Adipocyte (in vitro differentiated cells): ENCODE data around the gene CYTIP.

Experiments
- DNase-seq: peaks from one replicate; pipeline ENCODE4 v3.0.0-alpha.2; 2015; ENCODE audit warnings: low read depth
- H3K27me3 ChIP-seq: replicated peaks from 2 replicates; pipeline ENCODE4 v1.7.0; 2013; ENCODE audit warnings: mild to moderate bottlenecking, low read length, moderate library complexity; ENCODE audit not compliant: control insufficient read depth, insufficient read depth
- H3K36me3 ChIP-seq: 2 replicates; pipeline ENCODE4 v1.7.0; 2013; ENCODE audit warnings: low read length, mild to moderate bottlenecking, moderate library complexity; ENCODE audit not compliant: control insufficient read depth, insufficient read depth, severe bottlenecking
- H3K4me1 ChIP-seq: 2 replicates; pipeline ENCODE4 v1.7.0; 2013; ENCODE audit warnings: mild to moderate bottlenecking, low read length, moderate library complexity; ENCODE audit not compliant: control insufficient read depth, insufficient read depth
- H3K4me3 ChIP-seq: 2 replicates; pipeline ENCODE4 v1.7.0; 2013; ENCODE audit warnings: mild to moderate bottlenecking, low read length, moderate library complexity
- H3K9ac ChIP-seq: 2 replicates; pipeline ENCODE4 v1.7.0; 2013; ENCODE audit warnings: mild to moderate bottlenecking, low read length, moderate library complexity
- H3K9me3 ChIP-seq: 2 replicates; pipeline ENCODE4 v1.7.0; 2013; ENCODE audit warnings: mild to moderate bottlenecking, low read length, moderate library complexity; ENCODE audit not compliant: control insufficient read depth

CYTIP gene

DNA sequence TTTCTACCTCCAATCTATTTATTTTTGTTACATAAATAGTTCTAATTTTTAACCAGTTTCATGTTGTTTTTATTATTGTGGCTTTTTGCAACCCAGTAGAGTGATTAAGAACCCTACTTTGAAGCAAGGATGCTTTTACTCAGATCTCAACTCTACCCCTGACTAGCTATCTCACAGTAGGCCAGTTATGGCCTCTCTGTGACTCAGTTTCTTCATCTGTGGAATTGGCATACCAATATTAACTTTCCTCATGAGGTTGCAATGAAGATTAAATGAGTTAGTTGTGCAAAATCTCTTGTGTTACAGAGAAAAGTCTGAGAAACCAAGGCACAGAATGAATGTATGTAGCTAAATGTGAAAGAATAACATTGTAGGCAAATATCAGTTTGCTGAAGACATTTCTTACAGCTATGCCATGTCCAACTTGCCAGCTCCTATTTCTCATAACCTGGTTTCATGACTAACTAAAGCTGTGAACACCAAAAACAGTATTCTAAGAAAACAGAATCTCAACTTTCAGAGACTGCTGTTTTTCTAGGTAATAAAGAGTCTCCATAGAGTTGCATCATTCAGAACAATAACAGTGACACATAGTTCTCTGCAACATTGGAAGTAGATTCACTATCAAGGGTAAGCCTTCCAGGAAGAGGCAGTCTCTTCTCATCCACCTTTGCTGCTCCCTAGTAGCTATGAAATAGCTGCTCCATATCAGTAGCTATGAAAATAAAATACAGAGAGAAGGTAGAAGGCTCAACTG is 33.2 kb upstream of the CYTIP start:
- H3K9ac ChIP-seq, result no peak overlapping the region
- no peaks in the 10 kb centered on the region for H3K36me3 ChIP-seq
- no peaks in the 10 kb centered on the region for H3K27me3 ChIP-seq
- H3K9me3 ChIP-seq, result no peaks in the 10 kb centered on the region
- peak; percentile 45 for DNase-seq
- no peak overlapping the region for H3K4me3 ChIP-seq
- peaks cover 25% of the 10 kb centered on the region for H3K4me1 ChIP-seq

DNA sequence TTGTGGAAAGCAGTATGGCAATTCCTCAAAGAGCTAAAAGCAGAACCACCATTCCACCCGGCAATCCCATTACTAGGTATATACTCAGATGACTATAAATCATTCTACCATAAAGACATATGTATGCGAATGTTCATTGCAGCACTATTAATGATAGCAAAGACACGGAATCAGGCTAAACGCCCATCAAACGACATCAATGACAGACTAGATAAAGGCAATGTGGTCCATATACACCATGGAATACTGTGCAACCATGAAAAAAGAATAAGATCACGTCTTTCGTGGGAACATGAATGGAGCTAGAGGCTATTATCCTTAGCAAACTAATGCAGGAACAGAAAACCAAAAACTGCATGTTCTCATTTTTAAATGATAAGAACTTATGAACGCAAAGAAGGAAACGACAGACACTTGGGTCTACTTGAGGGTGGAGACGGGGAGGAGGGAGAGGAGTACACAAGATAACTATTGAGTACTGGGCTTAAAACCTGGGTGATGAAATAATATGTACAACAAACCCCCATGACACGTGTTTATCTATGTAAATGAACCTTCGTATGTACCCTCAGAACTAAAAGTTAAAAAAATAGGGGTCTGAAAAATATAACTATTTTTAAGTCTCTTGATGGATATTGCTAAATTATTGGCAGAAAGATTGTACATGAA is 32.0 kb upstream of the CYTIP start:
- Histone ChIP-seq H3K9ac (no peak overlapping the region), H3K4me3 (no peak overlapping the region), H3K36me3 (no peaks in the 10 kb centered on the region), H3K4me1 (peaks cover 19% of the 10 kb centered on the region), H3K9me3 (no peaks in the 10 kb centered on the region), H3K27me3 (no peaks in the 10 kb centered on the region)
- no peak for DNase-seq

DNA sequence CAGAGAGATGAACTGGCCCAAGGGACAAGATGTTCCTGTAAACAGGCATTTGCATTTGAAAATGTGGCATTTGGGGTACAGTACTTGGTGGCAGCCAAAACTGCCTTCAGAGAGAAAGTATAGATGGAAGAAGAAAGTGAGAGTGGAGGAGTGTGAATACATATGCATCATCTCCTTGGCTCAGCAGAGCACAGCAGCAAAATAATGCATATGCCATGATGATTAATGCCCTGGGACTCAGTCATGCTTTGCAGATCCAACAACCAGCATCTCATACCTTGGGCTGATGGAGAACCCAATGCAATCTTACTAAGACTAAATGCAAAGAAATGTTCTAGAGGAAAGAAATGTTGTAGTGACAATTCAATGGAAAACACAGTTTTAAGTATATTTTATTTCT is 29.7 kb upstream of the CYTIP start:
- DNase-seq, result no peak
- no peaks in the 10 kb centered on the region for H3K9me3 ChIP-seq
- no peak overlapping the region for H3K4me3 ChIP-seq
- no peaks in the 10 kb centered on the region for H3K36me3 ChIP-seq
- H3K4me1 ChIP-seq, result peaks cover 15% of the 10 kb centered on the region
- no peak overlapping the region for H3K9ac ChIP-seq
- H3K27me3 ChIP-seq, result no peaks in the 10 kb centered on the region

DNA sequence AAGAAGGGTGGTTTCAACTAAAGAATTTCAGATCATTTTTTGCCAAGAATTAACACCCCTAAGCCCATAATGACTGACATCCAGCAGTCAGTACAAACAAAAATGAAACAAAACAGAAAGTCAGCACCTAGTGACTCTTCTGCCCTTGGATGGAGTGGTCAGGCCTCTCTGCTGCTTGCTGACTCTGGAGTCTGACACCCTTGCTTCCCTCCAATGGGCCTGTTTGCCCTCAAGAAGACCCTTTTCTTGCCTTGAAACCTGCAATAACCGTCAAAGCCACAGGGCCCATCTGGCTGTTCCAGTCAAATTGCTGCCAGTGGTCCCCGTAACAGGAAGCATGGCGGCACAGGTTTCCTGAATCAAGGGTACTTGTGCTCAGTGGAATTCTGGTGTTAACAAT is 27.2 kb upstream of the CYTIP start:
- Histone ChIP-seq H3K4me3 (no peak overlapping the region), H3K4me1 (peaks cover 8% of the 10 kb centered on the region), H3K36me3 (no peaks in the 10 kb centered on the region), H3K9ac (no peak overlapping the region), H3K9me3 (no peaks in the 10 kb centered on the region), H3K27me3 (no peaks in the 10 kb centered on the region)
- no peak for DNase-seq

DNA sequence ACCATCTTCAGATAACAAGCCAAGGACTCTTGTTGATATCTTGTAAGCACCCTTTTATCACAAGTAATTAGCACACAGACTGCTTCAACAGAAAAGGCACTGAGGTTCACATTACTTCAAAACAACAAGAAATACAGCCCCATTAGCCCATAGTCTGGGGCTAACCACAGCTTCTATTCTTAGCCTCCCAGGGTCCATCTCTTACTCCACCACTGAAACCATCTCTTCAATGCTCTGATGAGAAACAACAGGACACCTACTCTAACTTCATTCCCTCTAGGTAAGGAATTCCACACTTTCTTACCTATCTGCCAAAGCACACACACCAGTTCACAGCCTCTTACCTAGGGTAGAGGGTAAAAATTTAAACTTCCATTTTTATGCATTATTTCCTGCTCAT is 26.4 kb upstream of the CYTIP start:
- DNase-seq, result no peak

DNA sequence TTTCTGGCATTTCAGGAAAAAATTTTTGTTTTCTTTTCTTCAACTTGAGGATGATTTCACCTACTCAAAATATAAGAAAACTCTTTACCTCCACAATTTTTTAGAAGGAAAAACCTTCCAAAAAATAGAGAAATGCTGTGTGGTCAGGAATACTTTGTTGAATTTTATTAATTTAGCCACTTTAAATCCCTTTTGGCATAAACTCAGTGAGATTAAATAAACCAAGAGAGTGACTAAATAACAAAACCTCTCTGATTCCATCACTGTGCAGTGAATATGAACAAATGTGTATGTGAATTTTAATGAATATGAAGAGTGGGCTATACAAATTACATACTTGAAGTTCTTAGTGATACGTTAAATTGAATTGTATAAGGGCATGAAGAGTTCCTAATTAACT is 25.8 kb upstream of the CYTIP start:
- H3K36me3 ChIP-seq, result no peaks in the 10 kb centered on the region
- peaks cover 8% of the 10 kb centered on the region for H3K4me1 ChIP-seq
- no peak overlapping the region for H3K4me3 ChIP-seq
- no peak overlapping the region for H3K9ac ChIP-seq
- DNase-seq, result peak; percentile 18
- H3K27me3 ChIP-seq, result no peaks in the 10 kb centered on the region
- H3K9me3 ChIP-seq, result no peaks in the 10 kb centered on the region

More for the DNA sequence above, 26.4 kb upstream of the CYTIP start:
- no peaks in the 10 kb centered on the region for H3K36me3 ChIP-seq
- no peak overlapping the region for H3K4me3 ChIP-seq
- H3K27me3 ChIP-seq, result no peaks in the 10 kb centered on the region
- H3K9ac ChIP-seq, result no peak overlapping the region
- peaks cover 8% of the 10 kb centered on the region for H3K4me1 ChIP-seq
- no peaks in the 10 kb centered on the region for H3K9me3 ChIP-seq

DNA sequence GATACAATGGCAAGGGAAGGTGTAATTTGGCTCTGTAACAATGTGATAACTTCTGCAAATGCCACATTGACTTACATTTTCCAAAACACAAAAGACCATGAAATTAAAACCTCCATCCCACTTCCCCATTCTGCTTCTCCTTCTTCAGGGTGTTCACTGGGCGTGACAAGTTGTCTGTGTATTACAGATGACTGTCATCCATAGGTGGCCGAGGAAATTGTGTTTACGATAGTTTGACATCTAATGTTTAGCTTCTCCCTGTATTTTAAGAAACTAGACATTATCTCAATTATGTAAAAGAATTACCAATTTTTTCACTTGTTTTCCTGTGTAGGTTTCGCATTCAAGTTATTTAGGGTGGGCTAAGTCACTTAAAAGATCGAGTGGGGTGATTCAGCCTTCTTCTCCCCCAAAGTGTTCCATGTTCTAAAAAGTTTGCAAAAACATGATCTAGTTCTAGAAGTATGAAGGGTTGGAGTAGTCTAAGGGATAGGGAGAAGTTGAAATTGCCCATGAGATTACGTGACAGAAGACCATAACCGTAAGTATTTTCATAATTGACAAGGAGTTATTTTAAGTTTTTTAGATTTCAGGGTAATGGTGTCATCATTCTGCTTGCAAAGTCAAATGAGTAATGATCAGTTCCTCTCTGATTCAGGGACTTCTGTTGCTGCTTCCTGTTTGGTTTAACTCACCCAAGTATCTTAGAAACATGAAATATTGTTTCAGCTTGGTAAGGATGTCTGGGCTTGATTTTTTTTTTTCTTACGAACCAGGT is 25.2 kb upstream of the CYTIP start:
- DNase-seq, result peak; percentile 71
- no peak overlapping the region for H3K9ac ChIP-seq

DNA sequence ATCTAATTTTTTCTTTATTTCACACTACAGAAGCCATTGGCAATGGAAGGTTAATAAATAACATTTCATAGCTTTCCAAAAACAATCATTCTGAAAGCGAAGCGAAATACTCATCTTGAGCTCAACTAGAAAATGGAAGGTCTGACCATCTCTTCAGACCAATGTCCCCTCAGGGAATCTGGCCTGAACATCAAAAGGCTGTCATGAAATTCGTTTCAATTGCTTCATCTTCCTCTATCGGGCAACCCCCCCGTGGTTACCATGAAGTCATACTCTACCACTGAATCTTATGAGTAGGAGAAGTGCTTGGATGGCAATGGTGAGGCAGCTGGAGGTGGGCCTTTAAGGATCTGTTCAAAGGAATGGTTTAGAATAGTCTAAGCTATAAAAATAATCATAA is 22.9 kb upstream of the CYTIP start:
- DNase-seq, result no peak
- Histone ChIP-seq H3K36me3 (no peaks in the 10 kb centered on the region), H3K4me3 (no peak overlapping the region), H3K9me3 (no peaks in the 10 kb centered on the region), H3K9ac (no peak overlapping the region), H3K27me3 (no peaks in the 10 kb centered on the region), H3K4me1 (peaks cover 8% of the 10 kb centered on the region)

More for the DNA sequence above, 25.2 kb upstream of the CYTIP start:
- Histone ChIP-seq H3K27me3 (no peaks in the 10 kb centered on the region), H3K4me1 (peaks cover 8% of the 10 kb centered on the region), H3K4me3 (no peak overlapping the region), H3K36me3 (no peaks in the 10 kb centered on the region), H3K9me3 (no peaks in the 10 kb centered on the region)

DNA sequence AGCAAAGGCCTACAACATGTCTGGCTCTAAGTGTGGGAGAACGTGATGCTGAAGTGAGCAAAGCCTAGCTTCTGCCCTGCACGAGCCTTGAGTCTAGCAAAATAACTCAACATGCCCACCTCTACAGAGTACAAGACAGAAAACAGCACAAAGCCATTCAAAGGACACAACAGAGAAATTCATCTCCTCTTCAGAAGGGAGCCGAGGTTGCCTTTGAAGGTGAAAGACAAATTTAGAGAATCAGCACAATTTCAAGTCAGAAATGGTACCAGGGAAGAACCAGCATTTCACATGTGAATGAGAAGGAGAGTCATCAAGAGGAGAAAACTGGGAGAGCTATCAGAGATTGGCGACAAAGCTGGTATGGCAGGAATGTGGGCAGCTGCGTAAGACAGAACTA is 21.7 kb upstream of the CYTIP start:
- H3K36me3 ChIP-seq, result no peaks in the 10 kb centered on the region
- H3K9ac ChIP-seq, result no peak overlapping the region
- peaks cover 16% of the 10 kb centered on the region for H3K4me1 ChIP-seq
- H3K27me3 ChIP-seq, result no peaks in the 10 kb centered on the region
- no peak overlapping the region for H3K4me3 ChIP-seq
- no peak for DNase-seq
- no peaks in the 10 kb centered on the region for H3K9me3 ChIP-seq

DNA sequence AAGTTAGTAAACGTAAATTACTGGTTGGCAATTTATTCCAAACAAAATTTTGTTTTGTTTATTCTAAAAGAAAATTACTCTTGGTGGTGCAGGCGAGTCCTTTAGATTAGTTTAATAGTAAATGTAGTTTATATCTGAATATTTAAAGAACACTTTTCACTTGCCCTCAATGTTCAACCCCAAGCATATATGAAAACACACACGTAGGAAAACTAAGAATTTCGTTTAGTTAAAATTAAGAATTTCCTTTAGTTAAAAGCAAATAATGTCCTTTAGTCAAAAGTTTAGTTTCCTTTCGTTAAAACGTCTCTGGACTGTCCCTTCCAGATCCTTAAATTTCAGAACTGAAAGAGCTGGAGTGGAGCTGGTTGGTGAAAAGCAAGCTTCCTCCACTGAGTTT is 19.1 kb upstream of the CYTIP start:
- H3K4me3 ChIP-seq, result no peak overlapping the region
- H3K9ac ChIP-seq, result no peak overlapping the region
- H3K36me3 ChIP-seq, result no peaks in the 10 kb centered on the region
- no peak for DNase-seq
- H3K9me3 ChIP-seq, result no peaks in the 10 kb centered on the region
- peaks cover 16% of the 10 kb centered on the region for H3K4me1 ChIP-seq
- H3K27me3 ChIP-seq, result no peaks in the 10 kb centered on the region

DNA sequence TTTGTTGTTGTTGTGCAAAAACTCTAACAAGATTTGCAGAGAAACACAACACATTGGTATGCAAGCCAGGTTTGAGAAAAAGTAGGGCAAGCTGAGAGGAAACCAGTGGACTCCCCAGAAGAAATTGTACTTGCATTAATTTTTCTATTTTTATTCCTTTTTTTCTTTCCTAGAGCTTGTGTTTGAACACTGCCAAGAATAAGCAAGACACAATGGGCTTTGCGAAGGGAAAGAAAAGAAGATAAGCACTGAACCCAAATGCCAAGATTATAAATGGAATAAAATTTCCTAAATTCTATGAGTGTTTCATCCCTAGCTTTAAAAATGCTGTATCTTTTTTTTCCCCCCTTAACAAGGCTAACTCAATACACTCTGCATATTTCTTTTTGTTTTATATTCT is 17.0 kb upstream of the CYTIP start:
- H3K36me3 ChIP-seq, result no peaks in the 10 kb centered on the region
- H3K27me3 ChIP-seq, result no peaks in the 10 kb centered on the region
- no peaks in the 10 kb centered on the region for H3K9me3 ChIP-seq
- no peak overlapping the region for H3K9ac ChIP-seq
- DNase-seq, result no peak
- H3K4me3 ChIP-seq, result peak overlapping the region; percentile 61
- peaks cover 16% of the 10 kb centered on the region for H3K4me1 ChIP-seq
